ENCODE data around the gene MCF2L.
"Not testable (repeated sequence)": the region's sequence is repeated elsewhere in the genome, so short reads cannot be mapped to it uniquely, and the experiment has no call there.

The MCF2L gene

DNA sequence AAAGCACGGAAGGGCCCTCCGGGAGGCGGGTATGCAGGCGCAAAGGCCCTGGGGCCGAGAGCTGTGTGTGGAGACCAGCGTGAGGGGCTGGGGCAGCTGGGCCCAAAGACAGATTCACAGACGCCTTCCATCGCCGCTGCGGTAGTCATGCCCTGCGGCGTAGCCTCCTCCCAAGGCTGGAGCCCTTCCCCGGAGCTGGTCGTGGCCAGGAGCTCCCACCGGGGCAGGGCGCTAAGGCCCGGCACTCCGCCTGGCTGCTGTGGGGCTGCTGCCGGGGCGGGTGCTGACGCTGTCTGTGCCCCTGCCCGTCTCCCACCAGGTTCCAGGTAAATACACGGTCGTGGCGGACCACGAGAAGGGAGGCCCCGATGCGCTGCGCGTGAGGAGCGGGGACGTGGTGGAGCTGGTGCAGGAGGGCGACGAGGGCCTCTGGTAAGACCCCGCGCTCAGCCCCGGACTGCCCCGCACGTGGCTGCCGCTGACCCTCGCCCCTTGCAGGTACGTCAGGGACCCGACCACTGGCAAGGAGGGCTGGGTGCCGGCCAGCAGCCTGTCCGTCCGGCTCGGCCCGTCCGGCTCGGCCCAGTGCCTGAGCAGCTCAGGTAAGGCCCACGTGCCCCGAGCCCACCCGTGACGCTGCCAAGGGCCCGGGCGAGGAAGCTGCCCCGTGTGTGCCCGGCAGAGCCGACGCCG lies 127.2 kb downstream of the MCF2L start:
- Histone ChIP-seq H3K27me3 (replicated peaks) (peaks cover 16% of the 10 kb centered on the region), H3K36me3 (replicated peaks) (no peaks in the 10 kb centered on the region), H3K4me3 (ENCODE audit: low read depth, low read length) (no peak overlapping the region), H3K27ac (no peak overlapping the region)
- in situ Hi-C loops (cut with HindIII; ENCODE audit: low pct_ligation_motif_present, low sequenced_read_pairs) = no loop called here
- TF ChIP-seq, protein P1, sequence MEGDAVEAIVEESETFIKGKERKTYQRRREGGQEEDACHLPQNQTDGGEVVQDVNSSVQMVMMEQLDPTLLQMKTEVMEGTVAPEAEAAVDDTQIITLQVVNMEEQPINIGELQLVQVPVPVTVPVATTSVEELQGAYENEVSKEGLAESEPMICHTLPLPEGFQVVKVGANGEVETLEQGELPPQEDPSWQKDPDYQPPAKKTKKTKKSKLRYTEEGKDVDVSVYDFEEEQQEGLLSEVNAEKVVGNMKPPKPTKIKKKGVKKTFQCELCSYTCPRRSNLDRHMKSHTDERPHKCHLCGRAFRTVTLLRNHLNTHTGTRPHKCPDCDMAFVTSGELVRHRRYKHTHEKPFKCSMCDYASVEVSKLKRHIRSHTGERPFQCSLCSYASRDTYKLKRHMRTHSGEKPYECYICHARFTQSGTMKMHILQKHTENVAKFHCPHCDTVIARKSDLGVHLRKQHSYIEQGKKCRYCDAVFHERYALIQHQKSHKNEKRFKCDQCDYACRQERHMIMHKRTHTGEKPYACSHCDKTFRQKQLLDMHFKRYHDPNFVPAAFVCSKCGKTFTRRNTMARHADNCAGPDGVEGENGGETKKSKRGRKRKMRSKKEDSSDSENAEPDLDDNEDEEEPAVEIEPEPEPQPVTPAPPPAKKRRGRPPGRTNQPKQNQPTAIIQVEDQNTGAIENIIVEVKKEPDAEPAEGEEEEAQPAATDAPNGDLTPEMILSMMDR (IDR thresholded peaks at IDR 0.05; ENCODE audit: low read depth, low read length, missing control alignments) = no peak
- DNase-seq = no peak

DNA sequence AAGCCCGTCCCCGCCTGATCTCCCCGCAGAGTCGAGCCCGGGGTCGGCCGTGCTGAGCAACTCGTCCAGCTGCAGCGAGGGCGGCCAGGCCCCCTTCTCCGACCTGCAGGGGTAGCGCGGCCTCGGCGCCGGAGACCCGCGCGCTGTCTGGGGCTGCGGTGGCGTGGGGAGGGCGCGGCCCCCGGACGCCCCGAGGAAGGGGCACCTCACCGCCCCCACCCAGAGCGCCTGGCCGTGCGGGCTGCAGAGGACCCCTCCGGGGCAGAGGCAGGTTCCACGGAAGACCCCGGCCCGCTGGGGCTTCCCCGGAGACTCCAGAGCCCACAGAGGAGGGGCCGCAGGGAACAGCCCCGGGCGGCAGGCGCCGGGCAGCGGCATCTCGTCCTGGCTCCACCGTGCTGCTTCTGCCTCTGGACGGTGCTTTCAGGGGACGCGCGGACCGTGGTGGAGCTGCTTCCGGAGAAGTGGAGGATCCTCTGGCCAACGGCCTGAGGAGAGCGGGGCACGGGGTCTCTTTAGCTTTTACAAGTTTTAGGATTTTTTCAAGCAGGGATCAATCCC lies 127.8 kb downstream of the MCF2L start:
- Histone ChIP-seq H3K27me3 (replicated peaks) (peaks cover 16% of the 10 kb centered on the region), H3K27ac (no peak overlapping the region), H3K36me3 (replicated peaks) (no peaks in the 10 kb centered on the region), H3K4me3 (ENCODE audit: low read depth, low read length) (no peak overlapping the region)
- in situ Hi-C loops (cut with HindIII; ENCODE audit: low pct_ligation_motif_present, low sequenced_read_pairs) = no loop called here
- DNase-seq = no peak
- TF ChIP-seq, protein P1 (IDR thresholded peaks at IDR 0.05; ENCODE audit: low read depth, low read length, missing control alignments) = no peak

DNA sequence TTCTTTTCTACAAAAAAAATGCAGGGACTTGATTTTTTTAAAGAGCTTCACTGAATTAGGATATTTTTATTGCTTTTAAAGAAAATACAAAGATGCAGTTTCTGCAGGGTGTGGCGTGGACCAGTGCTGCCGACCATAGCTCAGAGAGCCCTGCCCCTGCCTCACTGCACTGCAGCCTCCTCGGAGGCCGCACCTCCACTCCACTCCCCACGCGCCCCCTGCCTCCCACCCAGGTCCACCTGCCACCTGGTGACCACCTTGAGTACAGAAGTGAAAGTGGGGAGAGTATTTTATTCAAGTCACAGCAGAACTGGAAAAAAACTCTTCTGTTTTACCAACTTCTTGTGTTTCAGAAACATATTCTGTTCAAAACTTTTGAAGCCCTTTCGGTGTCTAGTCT lies 128.6 kb downstream of the MCF2L start:
- H3K36me3 ChIP-seq (replicated peaks) = no peaks in the 10 kb centered on the region
- H3K4me3 ChIP-seq (ENCODE audit: low read depth, low read length) = no peak overlapping the region

DNA sequence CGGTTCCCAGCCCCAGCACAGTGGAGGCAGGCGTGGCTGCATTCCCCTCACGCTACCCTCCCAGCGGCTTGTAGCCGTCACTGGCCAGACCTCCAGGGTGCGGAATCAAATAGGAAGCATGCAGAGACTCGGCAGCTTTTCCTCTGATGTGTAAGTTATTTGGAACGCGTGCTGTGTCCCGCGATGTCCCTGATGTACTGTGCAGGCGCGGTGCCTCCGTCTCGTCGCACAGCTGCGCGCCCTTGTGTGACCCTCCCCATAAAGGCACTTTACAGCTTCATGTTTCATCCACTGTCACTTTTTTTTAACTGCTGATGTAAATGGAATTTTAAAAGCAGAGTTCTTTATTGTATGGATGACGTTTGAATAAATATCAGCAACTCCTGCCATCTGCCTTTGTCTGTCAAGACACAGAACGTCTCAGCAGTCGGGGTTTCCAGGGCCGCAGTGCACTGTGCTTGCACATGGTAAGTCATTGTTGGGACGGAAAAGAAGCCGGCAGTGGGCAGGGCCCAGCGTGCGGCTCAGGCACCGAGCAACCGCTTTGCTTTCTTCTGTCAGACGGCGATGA lies 129.2 kb downstream of the MCF2L start:
- DNase-seq = peak; percentile 63
- Histone ChIP-seq H3K4me3 (ENCODE audit: low read depth, low read length) (no peak overlapping the region), H3K27ac (no peak overlapping the region), H3K27me3 (replicated peaks) (peaks cover 16% of the 10 kb centered on the region), H3K36me3 (replicated peaks) (no peaks in the 10 kb centered on the region)
- in situ Hi-C loops (cut with HindIII; ENCODE audit: low pct_ligation_motif_present, low sequenced_read_pairs) = no loop called here
- TF ChIP-seq, protein P1 (IDR thresholded peaks at IDR 0.05; ENCODE audit: low read depth, low read length, missing control alignments) = no peak

More for the DNA sequence above, 128.6 kb downstream of the MCF2L start:
- TF ChIP-seq, protein P1 (IDR thresholded peaks at IDR 0.05; ENCODE audit: low read depth, low read length, missing control alignments) = no peak
- Histone ChIP-seq H3K27me3 (replicated peaks) (peaks cover 16% of the 10 kb centered on the region), H3K27ac (no peak overlapping the region)
- DNase-seq = no peak
- in situ Hi-C loops (cut with HindIII; ENCODE audit: low pct_ligation_motif_present, low sequenced_read_pairs) = no loop called here

DNA sequence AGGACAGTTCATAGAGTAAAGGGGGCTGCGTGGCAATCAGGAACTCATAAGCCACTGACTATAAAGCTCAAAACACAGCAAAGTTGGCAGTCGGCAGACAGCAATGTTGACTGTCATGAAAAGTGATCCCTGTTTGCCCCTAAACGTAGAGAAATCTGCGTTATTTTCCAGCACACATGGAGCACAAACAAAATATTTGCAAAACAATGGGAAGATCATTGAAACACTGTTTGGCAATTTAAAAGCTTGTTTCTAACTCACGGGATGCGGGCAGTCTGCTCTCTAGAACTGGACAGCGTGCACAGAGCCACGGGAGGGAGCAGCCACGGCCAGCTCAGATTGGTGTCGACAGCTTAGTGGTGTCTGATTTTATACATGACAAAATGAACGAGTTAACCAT lies 130.1 kb downstream of the MCF2L start:
- Histone ChIP-seq H3K27me3 (replicated peaks) (peaks cover 15% of the 10 kb centered on the region), H3K36me3 (replicated peaks) (no peaks in the 10 kb centered on the region), H3K27ac (no peak overlapping the region), H3K4me3 (ENCODE audit: low read depth, low read length) (no peak overlapping the region)
- DNase-seq = no peak
- TF ChIP-seq, protein P1 (IDR thresholded peaks at IDR 0.05; ENCODE audit: low read depth, low read length, missing control alignments) = no peak
- in situ Hi-C loops (cut with HindIII; ENCODE audit: low pct_ligation_motif_present, low sequenced_read_pairs) = no loop called here

DNA sequence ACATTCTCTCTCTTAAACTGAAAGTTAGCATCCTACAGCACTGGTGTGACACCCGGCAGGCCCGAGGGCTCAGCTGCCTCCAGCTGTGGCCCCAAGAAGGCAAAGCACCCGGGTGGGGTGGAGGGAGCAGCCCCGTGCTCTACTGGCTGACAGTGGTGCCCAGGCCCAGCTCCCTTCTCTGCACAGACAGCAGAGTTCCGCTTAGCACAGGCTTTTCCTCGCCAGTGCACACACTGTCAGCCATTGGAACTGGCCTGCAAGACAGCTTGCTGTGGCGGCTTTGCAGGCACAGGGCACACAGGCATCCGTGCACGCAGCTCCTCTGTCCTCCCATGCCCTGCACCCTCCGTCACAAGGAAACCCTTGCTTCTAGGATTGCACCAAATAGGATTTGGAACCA lies 133.3 kb downstream of the MCF2L start:
- H3K27ac ChIP-seq; DNase-seq; H3K4me3 ChIP-seq (ENCODE audit: low read depth, low read length); in situ Hi-C loops (cut with HindIII; ENCODE audit: low pct_ligation_motif_present, low sequenced_read_pairs); H3K36me3 ChIP-seq (replicated peaks): not testable (repeated sequence)
- H3K27me3 ChIP-seq (replicated peaks) = peaks cover 12% of the 10 kb centered on the region

All from brain microvascular endothelial cell (primary cell).